Pancreas (tissue), 10 donors: Measurements from ENCODE around the gene ACKR3. TPM values are rescaled to one million over a fixed set of nuclear protein-coding genes. Genes with fewer than 3 reads are reported as not detected.

ENCODE experiments used
- ATAC-seq, 4 donors: fragments of 200-7000 bp; cut with Tn5 transposase; one replicate each; pipeline versions ENCODE4 v1.8.0 to v1.9.1; 2020; ENCODE audit warnings: mild to moderate bottlenecking in 4 of 4, moderate library complexity in 4 of 4
- DNase-seq, 6 donors: peaks; one replicate each; pipeline ENCODE4 v3.0.0-alpha.2; 2020
- FAIRE-seq: peaks from 2 replicates; lab custom pipeline; 2012; peaks lifted over from hg19 to GRCh38; lab: Jason Lieb, UNC
- H3K27ac ChIP-seq, 4 donors: fragments of 200-600 bp; sonication (generic); 1 replicate in 3 of 4; 2 replicates in 1 of 4; pipeline versions ENCODE4 v1.5.0 to v1.8.0; 2020
- H3K27me3 ChIP-seq, 4 donors: fragments of 200-600 bp; one replicate each; pipeline ENCODE4 v1.8.0; 2021
- H3K36me3 ChIP-seq, 3 donors: fragments of 200-600 bp; sonication (generic) in 1 of 3; one replicate each; pipeline versions ENCODE4 v1.5.0 to v1.8.0; 2020 to 2021
- H3K4me1 ChIP-seq, 3 donors: fragments of 200-600 bp; one replicate each; pipeline ENCODE4 v1.8.0; 2021
- H3K4me3 ChIP-seq, 4 donors: fragments of 200-600 bp; sonication (generic) in 2 of 4; one replicate each; pipeline versions ENCODE4 v1.5.0 to v1.8.0; 2020 to 2021
- H3K9me3 ChIP-seq, 4 donors: fragments of 200-600 bp; one replicate each; pipeline ENCODE4 v1.8.0; 2021
- WGBS, 2 donors: extraction: QIAGEN DNeasy Blood & Tissue Kit; methylation state at CpG; one replicate each; pipeline ENCODE4 v1.1.7; 2013; 5-methylcytosine and 5-hydroxymethylcytosine counted together
- intact Hi-C, 3 donors: fragments of 100-400 bp; cut with DNase I; formaldehyde crosslinking; loops; one replicate each; pipeline versions ENCODE4 v1.11.1 to v1.14.2; 2022
- polyA plus RNA-seq, 2 donors: library from polyadenylated mRNA; stranded (reverse); fragments of 200-250 nt; gene quantifications; one replicate each; pipeline ENCODE4 v1.2.3, GENCODE V29; 2013
- total RNA-seq, 6 donors: library from RNA; stranded (reverse); fragmentation: NEBNext Ultra II Directional in 4 of 6; extraction: Animal tissue kit (Norgen Biotek cat#: 25700) in 4 of 6; gene quantifications; one replicate each; pipeline versions ENCODE4 v1.2.1 to v1.2.4, GENCODE V29; 2021 to 2023
- TF ChIP-seq, protein P1 (sequence below), 4 donors: fragments of 200-600 bp; sonication (generic) in 3 of 4; IDR thresholded peaks; one replicate each; pipeline versions ENCODE4 v1.5.0 to v1.8.0; 2021; ENCODE audit warnings: antibody characterized with exemption in 4 of 4
- donor health status: healthy with polysubstance abuse.
- donor health status: DM: no; HTN: no; CAD: no; lungs with moderate emphysema.
- donor health status: DM: no; HTN: no; CAD: no.
- donor health status: control.
- donor health status: control.
- donor health status: Bipolar disorder and iron deficiency.
- donor health status: DM: yes; HTN: yes; CAD: no.
- donor health status: DM: no; HTN: no; CAD: no.
- donor health status: DM: no; HTN: no; CAD: no.
- donor health status: DM: yes; HTN: yes; CAD: no.

ACKR3 gene
- total and polyA plus RNA-seq, 8 donors, result 6.2 to 30.3 (median 12.9) TPM

DNA sequence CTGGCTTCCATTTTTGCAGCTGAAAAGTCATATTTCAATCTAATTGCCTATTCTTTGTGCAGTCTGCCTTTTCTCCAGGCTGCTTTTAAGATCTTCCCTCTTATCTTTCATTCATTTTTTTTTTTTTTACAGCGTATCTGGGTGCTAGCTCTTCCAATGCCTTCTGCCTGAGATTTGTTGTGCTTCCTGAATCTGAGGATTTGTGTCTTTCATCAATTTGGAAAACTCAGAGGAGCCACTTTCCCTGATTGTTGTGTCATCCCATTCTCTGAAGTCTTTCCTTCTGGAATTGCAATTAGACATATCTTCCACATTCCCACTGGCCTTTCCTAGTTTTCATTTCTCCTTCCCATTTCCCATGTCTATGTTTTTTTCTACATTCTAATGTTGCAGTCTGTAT lies 21.9 kb upstream of the ACKR3 start:
- Histone ChIP-seq H3K4me1 (no peaks in the 10 kb centered on the region), H3K27me3 (no peaks in the 10 kb centered on the region), H3K4me3 (no peak overlapping the region), H3K36me3 (no peaks in the 10 kb centered on the region), H3K27ac (no peak overlapping the region), H3K9me3 (no peaks in the 10 kb centered on the region)
- DNase-seq (no peak), ATAC-seq (no peak), FAIRE-seq (no peak)
- TF ChIP-seq, protein P1, sequence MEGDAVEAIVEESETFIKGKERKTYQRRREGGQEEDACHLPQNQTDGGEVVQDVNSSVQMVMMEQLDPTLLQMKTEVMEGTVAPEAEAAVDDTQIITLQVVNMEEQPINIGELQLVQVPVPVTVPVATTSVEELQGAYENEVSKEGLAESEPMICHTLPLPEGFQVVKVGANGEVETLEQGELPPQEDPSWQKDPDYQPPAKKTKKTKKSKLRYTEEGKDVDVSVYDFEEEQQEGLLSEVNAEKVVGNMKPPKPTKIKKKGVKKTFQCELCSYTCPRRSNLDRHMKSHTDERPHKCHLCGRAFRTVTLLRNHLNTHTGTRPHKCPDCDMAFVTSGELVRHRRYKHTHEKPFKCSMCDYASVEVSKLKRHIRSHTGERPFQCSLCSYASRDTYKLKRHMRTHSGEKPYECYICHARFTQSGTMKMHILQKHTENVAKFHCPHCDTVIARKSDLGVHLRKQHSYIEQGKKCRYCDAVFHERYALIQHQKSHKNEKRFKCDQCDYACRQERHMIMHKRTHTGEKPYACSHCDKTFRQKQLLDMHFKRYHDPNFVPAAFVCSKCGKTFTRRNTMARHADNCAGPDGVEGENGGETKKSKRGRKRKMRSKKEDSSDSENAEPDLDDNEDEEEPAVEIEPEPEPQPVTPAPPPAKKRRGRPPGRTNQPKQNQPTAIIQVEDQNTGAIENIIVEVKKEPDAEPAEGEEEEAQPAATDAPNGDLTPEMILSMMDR (IDR thresholded peaks at IDR 0.05), result no peak
- intact Hi-C loops, result no loop called here
- 93 to 97% methylated on average over 1 of the region's 1 CpG for WGBS, 2 donors

DNA sequence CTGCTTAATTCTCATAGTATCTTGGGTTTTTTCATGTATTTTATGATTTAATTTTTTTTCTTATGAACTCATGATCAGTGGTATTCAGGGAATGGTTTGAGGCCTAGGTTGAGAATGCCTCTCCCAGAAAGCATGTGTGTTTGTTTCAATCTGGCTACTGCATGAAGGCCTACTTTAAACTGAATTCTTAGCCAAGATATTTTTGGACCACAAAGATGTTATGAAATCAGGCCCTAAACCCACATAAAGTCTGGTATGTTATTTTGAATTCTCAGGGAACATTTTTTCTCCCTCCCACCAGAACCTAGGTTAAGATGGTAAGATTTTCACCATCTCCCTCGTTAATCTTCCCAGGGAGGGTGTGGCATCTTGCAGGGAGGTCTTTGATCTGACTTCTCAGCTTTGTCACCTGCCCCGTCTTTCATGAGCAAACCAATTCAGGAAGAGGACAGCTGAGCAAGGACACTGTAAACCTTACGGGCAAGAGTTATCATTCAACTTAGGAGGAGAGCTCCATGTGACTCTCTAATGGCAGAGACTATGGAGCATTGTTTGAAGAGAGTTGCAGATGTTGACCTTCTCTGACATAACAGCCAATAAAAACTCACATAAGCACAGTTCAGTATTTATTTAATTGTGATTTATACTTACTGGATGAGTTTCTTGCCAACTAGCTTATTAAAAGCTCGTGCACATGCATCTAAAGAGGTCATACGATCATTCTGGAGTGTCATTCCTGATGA lies 21.3 kb upstream of the ACKR3 start:
- 83 to 90% methylated on average over 5 of the region's 5 CpGs for WGBS, 2 donors
- H3K4me3 ChIP-seq, result no peak overlapping the region
- DNase-seq, result no peak
- FAIRE-seq, result no peak
- TF ChIP-seq, protein P1 (IDR thresholded peaks at IDR 0.05), result no peak
- no peak overlapping the region for H3K27ac ChIP-seq
- intact Hi-C loops, result no loop called here
- no peaks in the 10 kb centered on the region for H3K4me1 ChIP-seq
- H3K27me3 ChIP-seq, result no peaks in the 10 kb centered on the region
- no peaks in the 10 kb centered on the region for H3K9me3 ChIP-seq
- no peaks in the 10 kb centered on the region for H3K36me3 ChIP-seq
- ATAC-seq, result no peak

DNA sequence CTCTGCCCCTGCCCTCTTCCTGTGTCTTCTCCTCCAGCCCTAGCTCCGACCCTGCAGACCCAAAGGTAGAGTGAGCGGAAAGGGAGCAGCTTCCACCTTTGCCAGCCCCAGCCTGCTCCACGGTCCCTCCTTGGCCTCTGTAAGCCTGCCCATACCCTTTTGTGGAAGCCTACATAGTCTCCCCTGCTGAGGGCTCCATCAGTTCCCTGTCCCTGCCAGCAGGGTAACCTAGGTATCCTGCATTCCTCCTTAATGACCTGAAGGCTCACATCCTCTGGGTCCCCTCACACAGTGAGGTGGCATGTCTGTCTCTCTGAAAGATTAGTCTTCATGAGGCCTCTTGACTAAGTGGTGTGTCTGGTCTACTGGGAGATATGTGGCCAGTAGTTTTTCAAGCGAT lies 20.5 kb upstream of the ACKR3 start:
- Histone ChIP-seq H3K27ac (no peak overlapping the region), H3K4me3 (no peak overlapping the region), H3K36me3 (no peaks in the 10 kb centered on the region), H3K27me3 (no peaks in the 10 kb centered on the region), H3K4me1 (no peaks in the 10 kb centered on the region), H3K9me3 (no peaks in the 10 kb centered on the region)
- intact Hi-C loops, result no loop called here
- DNase-seq (no peak), ATAC-seq (no peak), FAIRE-seq (no peak)
- WGBS, 2 donors, result 69 to 87% methylated on average over 4 of the region's 4 CpGs
- TF ChIP-seq, protein P1 (IDR thresholded peaks at IDR 0.05), result no peak

DNA sequence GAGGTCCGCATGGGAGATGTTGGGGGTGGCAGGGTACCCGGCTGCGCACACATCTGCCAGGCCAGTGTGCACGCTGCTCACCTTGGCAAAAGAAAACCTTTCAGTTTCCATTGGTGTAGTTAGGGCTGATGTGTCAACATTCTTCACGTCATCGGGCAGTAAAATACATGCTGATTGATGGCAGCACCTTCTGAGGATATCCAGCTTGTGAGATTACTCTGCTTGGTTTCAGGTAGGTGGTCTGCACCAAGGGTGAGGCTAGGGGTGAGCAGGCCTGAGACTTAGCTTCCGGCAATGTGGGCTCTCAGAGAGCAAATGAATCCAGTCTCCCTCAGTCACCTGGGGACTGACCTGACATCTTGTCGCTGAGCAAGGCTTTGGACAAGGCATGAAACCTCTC lies 19.3 kb upstream of the ACKR3 start:
- TF ChIP-seq, protein P1 (IDR thresholded peaks at IDR 0.05), result no peak
- H3K4me3 ChIP-seq, result no peak overlapping the region
- ATAC-seq (no peak), FAIRE-seq (no peak), DNase-seq (no peak)
- no peaks in the 10 kb centered on the region for H3K9me3 ChIP-seq
- no peaks in the 10 kb centered on the region for H3K4me1 ChIP-seq
- H3K27ac ChIP-seq, result no peak overlapping the region
- WGBS, 2 donors, result 96 to 97% methylated on average over 8 of the region's 8 CpGs
- no peaks in the 10 kb centered on the region for H3K27me3 ChIP-seq
- no peaks in the 10 kb centered on the region for H3K36me3 ChIP-seq
- intact Hi-C loops, result no loop called here

DNA sequence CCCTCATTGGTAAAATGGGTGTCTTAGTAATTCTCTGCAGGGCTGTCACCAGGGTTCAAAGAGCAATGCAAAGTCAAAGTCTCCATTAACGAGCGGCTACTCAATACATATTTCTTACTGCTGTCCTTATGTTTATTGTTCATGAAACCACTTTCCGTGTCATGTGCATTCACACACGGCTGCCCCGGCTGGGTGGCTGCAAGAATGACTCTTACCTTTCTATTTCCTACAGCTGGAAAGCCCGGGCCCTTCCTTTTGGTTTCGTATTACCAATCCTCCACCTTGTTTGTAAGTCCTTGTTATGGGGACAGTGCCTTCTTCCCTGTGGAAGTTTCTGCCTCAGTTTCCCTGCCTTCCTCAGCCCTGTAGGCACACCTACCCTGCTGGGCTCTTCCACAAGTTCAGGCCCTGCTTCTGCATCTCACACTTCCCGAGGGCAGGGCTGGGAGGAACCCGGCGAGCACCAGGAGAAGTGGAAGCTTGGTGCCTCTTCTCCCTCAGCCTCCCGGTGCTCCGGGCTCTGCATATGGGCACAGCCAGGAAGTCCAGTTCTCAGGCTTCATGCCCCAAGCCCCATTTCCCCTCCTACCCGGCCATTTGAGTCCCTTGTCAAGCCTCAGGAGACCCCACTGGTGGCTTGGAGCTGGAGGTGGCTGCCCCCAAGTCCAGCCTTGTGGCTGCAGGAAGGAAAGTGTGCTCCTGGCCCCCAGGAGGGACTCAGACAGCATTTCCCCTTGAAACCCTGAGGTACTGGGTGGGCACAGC lies 18.7 kb upstream of the ACKR3 start:
- intact Hi-C loops, result no loop called here
- H3K36me3 ChIP-seq, result no peaks in the 10 kb centered on the region
- H3K4me1 ChIP-seq, result no peaks in the 10 kb centered on the region
- no peak for FAIRE-seq
- 80 to 87% methylated on average over 13 of the region's 13 CpGs for WGBS, 2 donors
- H3K27ac ChIP-seq, result no peak overlapping the region
- TF ChIP-seq, protein P1 (IDR thresholded peaks at IDR 0.05), result no peak
- H3K4me3 ChIP-seq, result no peak overlapping the region
- DNase-seq, result no peak
- no peaks in the 10 kb centered on the region for H3K27me3 ChIP-seq
- ATAC-seq, result no peak
- H3K9me3 ChIP-seq, result no peaks in the 10 kb centered on the region
